HUDEP-2 (cell line): Measurements from ENCODE around the gene FIG4.
"Not testable (repeated sequence)": the region's sequence is repeated elsewhere in the genome, so short reads cannot be mapped to it uniquely, and the experiment has no call there.

Source experiments
- DNase-seq, 76 experiments: peaks; one replicate each; lab custom pipeline; 2025; ENCODE audit not compliant: unreplicated experiment in 76 of 76; lab: John Stamatoyannopoulos, UW

FIG4 gene

DNA sequence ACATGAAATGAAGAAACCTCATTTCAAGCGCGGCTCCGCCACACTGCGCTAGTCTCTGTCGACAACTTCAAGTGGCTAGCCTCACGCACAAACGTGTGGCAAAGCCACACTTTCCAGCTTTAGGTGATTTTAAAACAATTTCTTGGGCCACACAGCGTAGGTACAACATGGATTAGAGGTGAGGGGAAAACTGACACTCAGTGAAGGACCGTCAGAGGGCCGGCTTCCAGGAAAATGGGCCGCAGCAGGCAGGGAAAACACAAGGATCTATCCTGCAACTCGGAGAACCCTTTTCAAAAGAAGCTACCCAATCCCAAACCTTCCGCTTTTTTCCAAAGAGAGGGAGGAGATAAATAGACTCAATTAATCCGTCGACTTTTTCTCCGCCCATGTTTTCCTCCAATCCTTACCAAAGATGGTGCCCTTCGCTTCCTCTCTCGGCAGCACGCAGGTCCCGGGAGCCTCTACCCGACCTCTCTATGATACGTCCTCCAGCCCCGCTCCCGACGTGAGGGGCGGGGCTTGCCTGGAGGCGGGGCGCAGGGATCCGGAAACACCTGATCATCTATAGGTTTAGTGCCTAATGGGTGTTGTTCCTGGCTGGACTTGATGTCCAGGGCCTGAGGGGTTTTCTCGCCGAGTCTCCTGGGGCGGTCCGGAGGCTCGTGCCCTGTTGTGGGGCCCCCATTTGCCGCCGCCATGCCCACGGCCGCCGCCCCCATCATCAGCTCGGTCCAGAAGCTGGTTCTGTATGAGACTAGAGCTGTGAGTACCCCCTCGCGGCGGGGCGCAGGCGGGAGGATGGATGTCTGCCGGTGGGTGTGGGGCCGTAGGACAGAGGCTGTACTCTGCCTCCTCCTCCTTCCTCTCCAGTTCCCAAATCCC, at the start of gene FIG4, which contains the start of gene AK9:
Gene FIG4, plus strand, starts transcription at position 560 of the 885 bp plus-strand sequence. Its CDS starts 140 bp downstream, at position 700.
Gene AK9, minus strand, starts transcription at position 466 of the 885 bp plus-strand sequence. CDS start 15,457 bp downstream, outside the sequence.
- DNase-seq = peak in 75 of 76 experiments; percentile 65 to 97 (median 91)

DNA sequence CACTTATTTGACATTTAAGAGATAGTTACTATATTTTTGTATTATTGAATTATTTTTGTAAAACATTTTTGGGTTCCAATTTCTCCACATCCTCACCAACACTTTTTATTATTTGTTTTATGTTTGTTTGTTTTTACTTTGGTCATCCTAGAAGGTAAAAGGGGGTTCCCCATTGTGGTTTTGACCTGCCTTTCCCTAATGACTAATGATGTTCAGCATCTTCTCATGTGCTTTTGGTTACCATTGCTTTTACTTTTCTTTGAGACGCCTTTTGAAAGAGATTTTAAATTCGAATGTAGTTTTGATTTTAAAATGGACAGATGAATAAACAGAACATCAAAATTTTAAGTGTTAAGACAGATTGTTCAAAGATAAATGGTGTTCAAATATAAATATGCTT, 47.0 kb upstream of the FIG4 start:
- DNase-seq = no peak

DNA sequence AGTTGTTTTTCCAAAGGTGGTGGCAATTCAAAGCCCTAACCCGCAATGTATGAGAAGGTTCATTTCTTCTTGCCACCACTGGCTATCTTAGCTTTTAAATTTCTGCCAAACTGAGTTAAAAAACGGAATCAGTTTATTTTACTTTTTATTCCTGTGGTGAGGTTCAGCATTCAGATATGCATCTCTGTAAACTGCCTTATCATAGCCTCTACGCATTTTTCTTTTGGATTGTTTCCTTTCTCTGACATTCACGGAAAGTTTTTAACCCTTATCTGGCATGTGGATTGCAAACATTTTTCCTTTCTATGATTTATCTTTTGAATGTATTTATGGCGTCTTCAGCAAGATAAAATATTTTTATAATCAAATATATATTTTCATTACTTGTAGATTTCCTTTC, 37.8 kb upstream of the FIG4 start:
- DNase-seq = no peak

DNA sequence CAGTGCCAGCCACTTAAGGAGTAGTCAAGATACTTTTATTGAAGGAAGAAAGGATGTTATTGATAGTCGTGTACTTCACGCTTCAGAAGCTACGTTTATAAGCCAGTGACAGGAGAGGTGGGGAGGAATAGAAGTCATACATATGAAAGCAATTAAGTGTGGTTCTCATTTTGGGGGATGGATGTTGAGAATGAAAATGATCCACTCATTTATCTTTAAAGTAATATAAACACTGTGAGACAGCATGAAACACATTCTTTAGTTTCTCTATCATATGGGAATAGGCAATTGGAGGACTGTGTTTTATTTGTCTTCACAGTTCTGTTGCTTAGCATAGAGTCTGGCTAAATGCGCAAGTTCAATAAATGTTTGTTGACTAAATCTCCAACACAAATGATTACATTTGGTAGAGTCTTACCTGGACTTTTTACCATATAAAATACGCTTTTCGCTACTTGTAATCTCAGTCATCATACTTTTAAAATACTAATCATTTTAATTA, 35.3 kb upstream of the FIG4 start:
- DNase-seq = no peak

DNA sequence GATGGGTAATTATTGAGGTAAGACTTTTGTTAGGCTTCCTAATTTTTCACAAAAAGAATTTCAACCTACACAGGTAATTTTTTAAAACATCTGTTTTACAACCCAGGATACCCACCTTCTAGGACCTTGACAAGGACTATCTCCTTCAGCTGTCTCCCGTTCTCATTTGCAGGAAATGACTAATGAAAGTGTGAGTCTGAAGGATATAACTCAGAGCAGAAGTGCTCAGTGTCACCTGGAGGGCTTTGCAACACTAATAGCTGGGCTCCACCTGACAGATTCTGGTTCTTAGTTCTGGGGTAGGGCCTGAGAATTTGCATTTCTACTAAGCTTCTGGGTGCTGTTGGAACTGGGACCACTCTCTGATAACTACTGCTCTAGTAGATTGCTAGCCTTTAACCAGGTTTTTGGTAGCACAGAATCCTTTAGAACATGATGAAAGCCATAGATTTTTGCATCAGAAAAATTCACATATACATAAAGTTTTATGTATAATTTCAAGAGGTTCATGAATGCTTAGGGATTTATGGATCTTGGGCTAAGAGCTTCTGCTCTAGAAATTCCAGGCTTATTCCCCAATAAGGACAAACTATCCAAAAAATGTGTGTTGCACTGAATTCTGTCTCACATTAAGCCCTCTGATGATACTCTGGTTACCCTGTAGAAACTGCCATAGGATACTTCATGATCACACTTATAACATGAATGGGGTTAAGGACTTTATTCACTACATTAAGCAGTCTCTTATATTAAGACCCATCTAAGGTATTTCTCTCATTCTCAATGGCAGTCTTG, 30.4 kb upstream of the FIG4 start:
- DNase-seq = no peak

DNA sequence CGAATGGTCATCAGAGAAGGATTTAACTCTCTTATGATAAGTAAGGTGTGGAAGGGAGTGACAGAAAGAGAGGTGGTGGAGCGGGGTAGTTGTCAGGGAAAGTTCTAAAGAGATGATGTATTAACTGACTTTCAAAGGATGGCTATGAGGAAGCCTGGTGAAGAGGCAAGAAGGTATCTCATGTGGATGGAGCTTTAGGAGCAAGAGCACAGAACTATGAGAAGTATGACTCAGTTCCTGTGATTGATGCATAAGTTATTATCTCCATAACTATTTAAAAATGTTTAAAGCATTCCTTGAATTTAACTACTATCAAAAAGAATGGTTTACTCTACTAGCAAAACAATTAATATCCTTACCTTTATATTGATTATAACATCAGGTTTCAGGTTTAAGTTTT, 28.9 kb upstream of the FIG4 start:
- no peak for DNase-seq

DNA sequence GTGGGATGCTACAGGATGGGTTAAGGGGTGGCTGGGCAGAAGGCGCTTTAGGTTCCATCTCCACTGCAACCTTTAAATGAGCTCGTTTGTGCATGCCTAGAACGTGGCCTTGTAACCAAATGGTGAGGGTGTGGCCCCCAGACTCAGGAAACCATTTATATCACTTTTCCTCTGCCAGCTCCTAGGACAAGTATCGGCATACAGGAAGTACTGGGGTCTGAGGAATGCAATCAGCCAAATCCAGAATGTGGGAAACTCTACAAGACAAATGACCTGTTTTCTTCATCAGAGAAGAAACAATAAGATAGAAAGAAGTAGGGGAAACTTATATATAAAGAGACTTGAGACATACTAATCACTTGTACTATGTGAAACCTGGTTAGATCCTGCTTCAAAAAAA, 21.3 kb upstream of the FIG4 start:
- no peak for DNase-seq

DNA sequence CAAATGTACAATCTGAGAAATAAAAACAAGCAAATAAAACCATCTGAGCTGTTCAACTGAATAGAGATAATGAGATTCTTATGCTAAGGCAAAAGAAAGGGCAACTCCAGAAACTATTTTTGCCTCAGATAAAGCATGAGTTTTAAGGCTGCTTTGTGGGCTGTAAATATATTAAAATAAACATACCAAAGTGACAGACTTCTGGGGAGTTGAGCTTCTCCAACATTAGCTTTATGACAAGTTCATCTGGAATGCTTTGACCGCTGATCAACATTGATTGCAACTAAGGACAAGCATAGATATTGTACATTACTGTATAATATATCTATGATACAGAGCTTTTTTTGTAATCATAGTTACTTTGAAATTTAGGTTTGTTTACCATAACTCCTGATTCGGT, 19.4 kb upstream of the FIG4 start:
- DNase-seq = no peak

DNA sequence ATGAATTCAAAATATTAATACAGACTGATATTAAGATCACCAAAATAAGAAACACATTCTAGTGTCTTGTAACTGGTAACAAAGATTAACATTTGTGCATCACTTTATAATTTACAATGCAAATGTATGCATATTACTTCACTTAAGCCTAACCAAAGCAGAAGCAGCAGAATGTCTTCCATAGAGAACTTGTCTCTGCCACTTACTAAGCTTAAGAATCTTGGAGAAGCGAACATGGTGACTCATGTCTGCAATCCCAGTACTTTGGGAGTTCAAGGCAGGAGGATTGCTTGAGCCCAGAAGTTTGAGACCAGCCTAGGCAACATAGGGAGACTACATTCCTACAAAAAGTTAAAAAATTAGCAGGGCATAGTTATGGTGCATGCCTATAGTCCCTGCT, 18.9 kb upstream of the FIG4 start:
- no peak for DNase-seq

DNA sequence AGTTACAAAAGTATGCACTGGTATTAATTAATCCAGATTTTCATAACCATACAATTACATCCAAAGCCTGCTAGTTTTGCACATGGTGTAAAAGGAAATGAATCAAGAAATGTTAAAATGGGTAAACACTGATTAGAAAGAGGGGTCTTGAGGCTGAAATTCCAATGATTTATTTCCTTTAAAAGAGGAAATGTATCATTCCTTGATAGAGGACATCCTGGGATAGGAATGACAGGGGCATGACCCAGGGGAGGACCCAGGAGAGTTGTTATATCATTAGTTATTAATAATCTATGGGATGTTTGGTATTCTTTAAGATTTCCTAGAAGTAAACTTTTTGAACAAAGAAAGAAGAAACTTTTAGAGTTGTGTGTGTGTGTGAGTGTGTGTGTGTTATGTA, 18.3 kb upstream of the FIG4 start:
- DNase-seq = no peak

DNA sequence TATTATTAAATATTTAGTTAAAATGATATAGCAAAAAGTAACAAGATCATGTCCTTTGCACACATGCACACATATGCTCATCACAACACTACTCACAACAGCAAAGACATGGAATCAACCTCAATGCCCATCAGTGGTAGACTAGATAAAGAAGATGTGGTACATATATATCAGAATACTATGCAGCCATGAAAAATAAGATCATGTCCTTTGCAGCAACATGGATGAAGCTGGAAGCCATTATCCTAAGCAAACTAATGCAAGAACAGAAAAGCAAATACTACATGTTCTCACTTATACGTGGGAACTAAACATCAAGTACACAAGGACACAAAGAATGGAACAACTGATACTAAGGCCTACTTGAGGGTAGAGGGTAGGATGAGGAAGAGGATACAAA, 14.4 kb upstream of the FIG4 start:
- DNase-seq = no peak

DNA sequence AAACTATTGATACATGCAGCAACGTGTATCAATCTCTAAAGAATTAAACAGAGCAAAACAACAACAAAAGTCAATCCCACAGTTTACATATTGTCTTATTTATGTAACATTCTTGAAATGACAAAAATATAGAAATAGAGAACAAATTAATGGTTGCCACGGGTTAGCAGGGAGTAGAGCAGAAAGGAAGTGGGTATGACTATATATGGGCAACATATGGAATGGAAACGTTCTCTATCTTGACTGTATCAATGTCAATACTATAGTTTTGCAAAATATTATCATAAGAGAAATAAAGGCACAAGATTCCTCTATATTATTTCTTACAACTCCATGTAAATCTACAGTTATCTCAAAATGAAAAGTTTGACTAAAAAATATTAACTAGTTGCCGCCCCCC, 12.9 kb upstream of the FIG4 start:
- DNase-seq = no peak

DNA sequence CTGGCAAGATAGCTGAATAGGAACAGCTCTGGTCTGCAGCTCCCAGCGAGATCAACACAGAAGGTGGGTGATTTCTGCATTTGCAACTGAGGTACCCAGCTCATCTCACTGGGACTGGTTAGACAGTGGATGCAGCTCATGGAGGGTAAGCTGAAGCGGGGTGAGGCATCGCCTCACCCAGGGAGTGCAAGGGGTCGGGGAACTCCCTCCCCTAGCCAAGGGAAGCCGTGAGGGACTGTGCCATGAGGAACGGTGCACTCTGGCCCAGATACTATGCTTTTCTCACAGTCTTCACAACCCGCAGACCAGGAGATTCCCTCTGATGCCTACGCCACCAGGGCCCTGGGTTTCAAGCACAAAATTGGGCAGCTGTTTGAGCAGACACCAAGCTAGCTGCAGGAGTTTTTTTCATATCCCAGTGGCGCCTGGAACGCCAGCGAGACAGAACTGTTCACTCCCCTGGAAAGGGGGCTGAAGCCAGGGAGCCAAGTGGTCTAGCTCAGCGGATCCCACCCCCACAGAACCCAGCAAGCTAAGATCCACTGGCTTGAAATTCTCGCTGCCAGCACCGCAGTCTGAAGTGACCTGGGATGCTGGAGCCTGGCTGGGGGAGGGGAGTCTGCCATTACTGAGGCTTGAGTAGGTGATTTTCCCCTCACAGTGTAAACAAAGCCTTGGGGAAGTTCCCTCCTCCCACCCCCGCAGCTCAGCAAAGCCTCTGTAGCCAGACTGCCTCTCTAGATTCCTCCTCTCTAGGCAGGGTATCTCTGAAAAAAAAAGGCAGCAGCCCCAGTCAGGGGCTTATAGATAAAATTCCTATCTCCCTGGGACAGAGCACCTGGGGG, 12.2 kb upstream of the FIG4 start:
- DNase-seq = not testable (repeated sequence)

DNA sequence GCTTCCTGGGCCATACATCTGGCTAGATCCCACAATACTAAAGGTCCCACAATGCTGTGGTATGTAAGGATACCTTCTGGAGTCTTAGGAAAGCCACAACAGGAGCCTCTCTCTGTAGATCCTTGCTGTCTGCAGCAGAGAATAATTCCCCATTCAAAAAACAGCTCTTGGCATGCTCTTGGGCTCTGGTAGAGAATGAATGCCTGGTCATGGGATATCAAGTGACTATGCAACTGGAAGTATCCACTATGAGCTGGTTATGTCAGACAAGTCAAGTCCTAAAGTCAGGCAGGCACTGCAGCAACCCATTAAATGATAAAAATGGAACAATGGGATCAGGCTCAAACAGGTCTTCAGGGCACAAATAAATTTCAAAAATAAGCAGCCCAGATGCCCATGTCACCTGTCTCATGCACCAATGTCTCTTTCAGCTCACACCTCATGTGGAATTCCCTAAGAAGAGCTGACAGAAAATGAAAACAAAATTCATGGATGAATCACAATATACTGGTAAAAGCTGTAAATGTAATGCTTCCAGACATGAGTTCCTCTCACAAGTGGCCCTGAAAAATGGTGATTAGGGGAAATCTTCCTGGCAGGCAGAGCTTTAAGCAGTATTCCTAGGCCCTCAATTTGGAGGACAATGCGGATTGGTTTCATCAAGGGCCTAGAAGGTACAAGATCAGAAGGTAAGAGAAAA, 4.4 kb upstream of the FIG4 start:
- DNase-seq = no peak

DNA sequence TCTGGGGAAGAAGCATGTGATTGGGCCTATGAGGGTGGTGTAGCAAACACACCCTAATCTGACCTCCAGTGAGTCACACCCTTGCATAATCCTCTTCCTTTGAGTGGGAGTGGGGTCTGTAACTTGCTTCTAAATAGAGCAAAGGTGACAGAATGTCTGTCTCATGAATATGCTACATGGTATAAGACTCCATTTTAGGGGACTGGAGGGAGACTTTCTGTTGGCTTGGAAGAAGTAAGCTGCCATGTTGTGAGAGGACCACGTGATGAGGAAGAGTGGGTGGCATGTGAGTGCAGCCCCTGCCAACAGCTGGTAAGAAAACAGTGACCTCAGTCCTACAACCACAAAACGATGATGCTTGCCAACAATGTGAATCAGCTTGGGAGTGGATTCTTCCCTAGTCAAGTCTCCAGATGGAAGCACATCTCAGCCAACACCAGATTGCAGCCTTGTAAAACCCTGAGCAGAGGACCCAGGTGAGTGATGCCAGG, 3.8 kb upstream of the FIG4 start:
- peak in 25 of 76 experiments; percentile 3 to 66 (median 35) for DNase-seq

DNA sequence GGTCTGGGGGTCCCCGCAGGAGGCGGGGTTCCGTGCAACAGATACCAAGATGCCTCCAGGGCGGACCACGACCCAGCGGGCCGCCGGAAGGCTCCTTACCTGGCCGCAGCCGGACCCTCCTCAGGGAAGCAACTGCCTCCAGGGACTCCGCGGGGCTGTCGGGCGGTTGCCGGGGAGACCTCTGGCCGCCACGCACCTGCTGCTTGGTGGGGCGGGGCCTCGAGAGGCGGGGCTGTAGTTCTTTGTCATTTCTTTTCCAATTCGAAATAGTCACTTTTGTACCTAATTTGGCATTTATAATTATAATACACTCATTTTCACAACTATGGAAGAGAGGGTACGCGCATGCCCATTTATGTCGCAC, 741 bp upstream of the FIG4 start:
- DNase-seq = peak in 42 of 76 experiments; percentile 12 to 67 (median 34)

DNA sequence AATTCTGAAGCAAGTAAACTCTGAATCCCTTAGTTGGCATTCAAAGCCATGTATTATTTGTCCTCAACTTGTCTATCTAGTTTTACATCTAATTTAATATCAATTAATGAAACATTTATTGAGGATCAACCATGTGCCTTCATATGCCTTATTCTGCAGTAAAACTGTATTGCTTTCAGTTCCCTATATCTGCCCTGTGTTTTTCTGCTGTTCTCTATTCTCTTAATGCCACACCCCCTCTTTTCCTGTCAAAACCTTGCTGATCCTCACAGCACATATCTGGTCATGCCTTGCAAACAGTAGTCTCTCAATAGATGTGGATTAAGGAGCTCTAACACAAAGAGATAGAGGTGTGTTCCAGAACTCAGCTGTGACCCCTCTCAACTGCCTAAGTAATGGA, 2.0 kb downstream of the FIG4 start:
- DNase-seq = no peak

DNA sequence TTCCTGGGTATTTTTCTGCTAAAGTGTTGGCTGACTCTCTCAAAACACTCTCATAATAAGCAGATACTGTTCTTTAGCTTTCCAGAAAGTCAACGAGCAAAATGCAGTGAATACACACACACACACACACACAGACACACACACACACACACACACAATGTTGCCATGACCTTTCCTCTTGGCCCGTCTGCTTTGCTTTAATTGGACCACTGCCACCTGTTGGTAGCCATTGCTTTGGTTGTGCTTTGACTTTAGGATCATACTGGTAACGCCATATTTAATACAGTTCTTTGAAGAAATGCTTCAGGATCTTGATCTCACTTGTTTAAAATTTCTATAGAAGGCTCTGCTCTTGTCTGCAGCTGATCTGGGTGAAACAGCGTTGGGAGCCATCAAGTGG, 4.4 kb downstream of the FIG4 start:
- peak in 5 of 76 experiments; percentile 8 to 20 (median 9) for DNase-seq

DNA sequence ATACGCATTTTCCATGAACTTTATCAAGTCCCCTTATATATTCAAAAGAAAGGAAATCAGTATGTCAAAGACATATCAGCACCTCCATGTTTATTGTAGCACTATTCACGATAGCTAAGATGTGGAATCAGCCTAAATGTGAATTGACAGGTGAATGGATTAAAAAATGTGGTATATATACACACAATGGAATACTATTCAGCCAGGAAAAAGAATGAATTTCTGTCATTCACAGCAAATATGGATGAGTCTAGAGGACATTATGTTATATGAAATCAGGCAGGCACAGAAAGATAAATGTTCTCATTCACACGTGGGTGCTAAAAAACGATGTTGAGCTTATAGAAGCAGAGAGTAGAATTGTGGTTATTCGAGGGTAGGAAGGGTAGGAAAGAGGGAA, 5.3 kb downstream of the FIG4 start:
- DNase-seq = no peak

DNA sequence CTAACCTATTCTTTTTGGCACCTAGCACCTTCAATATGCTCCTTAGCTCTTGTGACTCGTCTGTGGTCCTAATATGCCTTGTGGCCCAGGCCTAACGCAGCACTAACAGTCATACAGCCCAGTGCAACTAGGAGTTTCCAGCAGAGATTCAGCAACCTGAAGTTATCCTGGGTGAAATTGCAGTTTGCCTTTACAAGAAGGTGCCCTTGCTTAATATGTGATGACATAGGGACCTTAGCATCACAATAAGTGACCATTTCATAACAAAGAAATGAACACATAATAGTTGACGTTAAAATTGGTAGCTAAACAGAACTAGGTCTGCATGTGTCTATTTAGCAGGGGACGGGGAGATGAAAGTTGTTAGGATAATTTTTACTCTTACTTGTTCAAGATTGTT, 10.1 kb downstream of the FIG4 start:
- DNase-seq = no peak
